Measurements from ENCODE around the gene SAMD4B.

DNA sequence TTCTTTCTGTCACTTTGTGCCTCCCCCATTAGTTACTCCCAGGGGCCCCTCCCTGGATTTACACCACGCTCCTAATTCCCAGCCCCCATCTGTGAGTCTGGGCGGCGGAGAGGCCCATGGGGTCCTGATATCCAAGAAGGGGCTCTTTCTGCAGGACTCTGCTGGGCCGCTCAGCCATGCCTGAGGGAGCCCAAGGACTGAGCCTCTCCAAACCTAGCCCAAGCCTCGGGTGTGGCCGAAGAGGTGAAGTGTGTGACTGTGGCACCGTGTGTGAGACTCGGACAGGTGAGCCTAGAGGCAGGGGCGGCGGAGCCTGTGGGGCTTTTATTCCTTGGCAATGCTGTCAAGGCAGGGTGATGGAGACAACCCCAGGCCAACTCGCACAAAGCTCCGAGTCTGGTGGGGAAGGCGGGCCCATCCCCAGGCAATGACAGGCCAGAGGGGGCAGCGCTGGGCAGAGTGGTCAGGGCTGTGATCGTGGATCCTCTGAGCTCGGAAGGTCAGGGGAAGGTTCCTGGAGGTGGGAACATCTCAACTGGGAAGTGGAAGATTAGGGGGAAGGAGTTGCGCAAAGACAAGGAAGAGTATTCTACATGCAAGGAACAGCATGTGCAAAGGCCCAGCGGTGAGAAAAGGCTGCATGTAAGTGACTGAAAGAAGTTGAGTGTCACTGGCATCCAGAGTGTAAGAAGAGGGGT, 71.8 kb downstream of the SAMD4B start:
- TF ChIP-seq, protein P1, sequence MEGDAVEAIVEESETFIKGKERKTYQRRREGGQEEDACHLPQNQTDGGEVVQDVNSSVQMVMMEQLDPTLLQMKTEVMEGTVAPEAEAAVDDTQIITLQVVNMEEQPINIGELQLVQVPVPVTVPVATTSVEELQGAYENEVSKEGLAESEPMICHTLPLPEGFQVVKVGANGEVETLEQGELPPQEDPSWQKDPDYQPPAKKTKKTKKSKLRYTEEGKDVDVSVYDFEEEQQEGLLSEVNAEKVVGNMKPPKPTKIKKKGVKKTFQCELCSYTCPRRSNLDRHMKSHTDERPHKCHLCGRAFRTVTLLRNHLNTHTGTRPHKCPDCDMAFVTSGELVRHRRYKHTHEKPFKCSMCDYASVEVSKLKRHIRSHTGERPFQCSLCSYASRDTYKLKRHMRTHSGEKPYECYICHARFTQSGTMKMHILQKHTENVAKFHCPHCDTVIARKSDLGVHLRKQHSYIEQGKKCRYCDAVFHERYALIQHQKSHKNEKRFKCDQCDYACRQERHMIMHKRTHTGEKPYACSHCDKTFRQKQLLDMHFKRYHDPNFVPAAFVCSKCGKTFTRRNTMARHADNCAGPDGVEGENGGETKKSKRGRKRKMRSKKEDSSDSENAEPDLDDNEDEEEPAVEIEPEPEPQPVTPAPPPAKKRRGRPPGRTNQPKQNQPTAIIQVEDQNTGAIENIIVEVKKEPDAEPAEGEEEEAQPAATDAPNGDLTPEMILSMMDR (IDR thresholded peaks at IDR 0.05; ENCODE audit: low read depth, low read length): peak; percentile 12
- TF ChIP-seq, protein P2, sequence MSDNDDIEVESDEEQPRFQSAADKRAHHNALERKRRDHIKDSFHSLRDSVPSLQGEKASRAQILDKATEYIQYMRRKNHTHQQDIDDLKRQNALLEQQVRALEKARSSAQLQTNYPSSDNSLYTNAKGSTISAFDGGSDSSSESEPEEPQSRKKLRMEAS (IDR thresholded peaks at IDR 0.05; ENCODE audit: low read depth, low read length): no peak
- no peak for TF ChIP-seq POLR2A (IDR thresholded peaks at IDR 0.05; ENCODE audit: extremely low read depth, insufficient read length)

All from NB4 (cell line).